Stimulated activated CD8-positive, alpha-beta memory T cell treated with anti-CD3 and anti-CD28 coated beads, Interleukin-4, amount 100 ng/mL, for 4 hours (primary cell): ENCODE data around the gene ARID1B.

Experiments used
- DNase-seq, 2 donors: peaks; one replicate each; pipeline ENCODE4 v3.0.0-alpha.2; 2020; ENCODE audit warnings: low read depth in 2 of 2, low spot score in 1 of 2

Gene ARID1B

GRCh38 chr6:157230910-157231309 is 453.7 kb downstream of the ARID1B start:
- DNase-seq = no peak

- DNase-seq = no peak
Measured at GRCh38 chr6:157232161-157232895, 455.1 kb downstream of the ARID1B start.

GRCh38 chr6:157233156-157233555 is 456.0 kb downstream of the ARID1B start:
- DNase-seq = no peak

GRCh38 chr6:157233686-157234085 is 456.5 kb downstream of the ARID1B start:
- no peak for DNase-seq

GRCh38 chr6:157235600-157236039 is 458.4 kb downstream of the ARID1B start:
- no peak for DNase-seq

GRCh38 chr6:157236040-157236725 is 459.0 kb downstream of the ARID1B start:
- DNase-seq = no peak

- no peak for DNase-seq
Measured at GRCh38 chr6:157238346-157238745, 461.2 kb downstream of the ARID1B start.

GRCh38 chr6:157239148-157239547 is 462.0 kb downstream of the ARID1B start:
- no peak for DNase-seq

- no peak for DNase-seq
Measured at GRCh38 chr6:157239671-157240058, 462.5 kb downstream of the ARID1B start.

GRCh38 chr6:157240059-157240959 is 463.1 kb downstream of the ARID1B start:
- DNase-seq = no peak

- no peak for DNase-seq
Measured at GRCh38 chr6:157240960-157241311, 463.8 kb downstream of the ARID1B start.

GRCh38 chr6:157242791-157243190 is 465.6 kb downstream of the ARID1B start:
- DNase-seq = no peak

GRCh38 chr6:157244175-157244574 is 467.0 kb downstream of the ARID1B start:
- DNase-seq = no peak

- no peak for DNase-seq
Measured at GRCh38 chr6:157244780-157245179, 467.6 kb downstream of the ARID1B start.

- no peak for DNase-seq
Measured at GRCh38 chr6:157245436-157245835, 468.3 kb downstream of the ARID1B start.

GRCh38 chr6:157246048-157246630 is 469.0 kb downstream of the ARID1B start:
- no peak for DNase-seq

GRCh38 chr6:157246771-157247484 is 469.8 kb downstream of the ARID1B start:
- DNase-seq = no peak

GRCh38 chr6:157248264-157248663 is 471.1 kb downstream of the ARID1B start:
- no peak for DNase-seq

GRCh38 chr6:157249826-157250225 is 472.6 kb downstream of the ARID1B start:
- DNase-seq = no peak

GRCh38 chr6:157251586-157252247 is 474.5 kb downstream of the ARID1B start:
- no peak for DNase-seq
